ENCODE measurements around the gene CRACR2B.

DNA sequence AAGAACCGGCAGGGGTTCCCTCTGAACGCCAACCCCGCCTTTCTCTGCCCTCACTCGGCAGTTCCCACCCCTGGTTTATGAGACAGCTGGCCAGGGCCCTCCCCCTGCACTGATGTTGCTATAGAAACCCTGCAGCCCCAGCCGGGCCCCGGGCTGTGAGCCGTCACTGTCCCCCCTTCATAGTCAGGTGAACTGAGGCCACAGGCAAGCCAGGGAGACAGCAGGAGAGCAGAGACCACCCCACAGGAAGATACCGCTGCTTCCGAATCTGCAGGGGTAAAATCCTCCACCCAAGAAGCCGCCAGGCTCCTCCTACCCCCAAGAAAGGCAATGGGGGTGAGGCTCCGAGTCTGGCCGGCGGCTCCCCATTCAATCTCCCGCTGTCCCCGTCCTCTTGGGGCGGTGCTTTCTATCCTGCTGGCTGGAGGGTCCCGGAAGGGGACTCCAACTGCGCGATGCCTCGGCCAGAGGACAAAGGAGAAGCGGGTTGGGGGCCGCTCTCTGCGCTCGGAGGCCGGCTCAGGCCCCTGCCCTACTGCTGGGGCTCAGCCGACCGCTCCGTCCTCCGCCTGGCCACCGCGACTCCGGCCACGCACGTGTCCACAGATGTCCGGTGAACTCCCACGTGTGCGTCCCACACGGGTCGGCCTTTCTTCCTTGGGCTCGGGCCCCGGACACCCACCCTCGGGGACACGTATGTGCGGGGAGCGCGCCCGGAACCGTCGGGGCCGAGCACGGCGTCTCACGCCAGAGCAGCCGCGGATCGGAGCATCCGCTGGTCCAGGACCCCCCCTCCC is 30.2 kb upstream of the CRACR2B start:
- TF ChIP-seq, protein P1, sequence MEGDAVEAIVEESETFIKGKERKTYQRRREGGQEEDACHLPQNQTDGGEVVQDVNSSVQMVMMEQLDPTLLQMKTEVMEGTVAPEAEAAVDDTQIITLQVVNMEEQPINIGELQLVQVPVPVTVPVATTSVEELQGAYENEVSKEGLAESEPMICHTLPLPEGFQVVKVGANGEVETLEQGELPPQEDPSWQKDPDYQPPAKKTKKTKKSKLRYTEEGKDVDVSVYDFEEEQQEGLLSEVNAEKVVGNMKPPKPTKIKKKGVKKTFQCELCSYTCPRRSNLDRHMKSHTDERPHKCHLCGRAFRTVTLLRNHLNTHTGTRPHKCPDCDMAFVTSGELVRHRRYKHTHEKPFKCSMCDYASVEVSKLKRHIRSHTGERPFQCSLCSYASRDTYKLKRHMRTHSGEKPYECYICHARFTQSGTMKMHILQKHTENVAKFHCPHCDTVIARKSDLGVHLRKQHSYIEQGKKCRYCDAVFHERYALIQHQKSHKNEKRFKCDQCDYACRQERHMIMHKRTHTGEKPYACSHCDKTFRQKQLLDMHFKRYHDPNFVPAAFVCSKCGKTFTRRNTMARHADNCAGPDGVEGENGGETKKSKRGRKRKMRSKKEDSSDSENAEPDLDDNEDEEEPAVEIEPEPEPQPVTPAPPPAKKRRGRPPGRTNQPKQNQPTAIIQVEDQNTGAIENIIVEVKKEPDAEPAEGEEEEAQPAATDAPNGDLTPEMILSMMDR (IDR thresholded peaks at IDR 0.05): no peak
- no peak for TF ChIP-seq POLR2A (IDR thresholded peaks at IDR 0.05)

Data from heart left ventricle (tissue), 13 donors.